Lower leg skin (tissue), 3 donors: ENCODE measurements around the gene ITM2C.

ENCODE experiments used
- CTCF ChIP-seq, 3 donors: fragments of 450-650 bp; IDR thresholded peaks; one replicate each; pipeline ENCODE4 v1.5.1; 2016; ENCODE audit warnings: antibody characterized with exemption in 3 of 3, mild to moderate bottlenecking in 3 of 3, moderate library complexity in 2 of 3
- POLR2A ChIP-seq, 2 donors: fragments of 450-650 bp; IDR thresholded peaks; one replicate each; pipeline ENCODE4 v1.6.1; 2016 to 2017; ENCODE audit warnings: antibody characterized with exemption in 2 of 2, mild to moderate bottlenecking in 1 of 2, moderate library complexity in 1 of 2

DNA sequence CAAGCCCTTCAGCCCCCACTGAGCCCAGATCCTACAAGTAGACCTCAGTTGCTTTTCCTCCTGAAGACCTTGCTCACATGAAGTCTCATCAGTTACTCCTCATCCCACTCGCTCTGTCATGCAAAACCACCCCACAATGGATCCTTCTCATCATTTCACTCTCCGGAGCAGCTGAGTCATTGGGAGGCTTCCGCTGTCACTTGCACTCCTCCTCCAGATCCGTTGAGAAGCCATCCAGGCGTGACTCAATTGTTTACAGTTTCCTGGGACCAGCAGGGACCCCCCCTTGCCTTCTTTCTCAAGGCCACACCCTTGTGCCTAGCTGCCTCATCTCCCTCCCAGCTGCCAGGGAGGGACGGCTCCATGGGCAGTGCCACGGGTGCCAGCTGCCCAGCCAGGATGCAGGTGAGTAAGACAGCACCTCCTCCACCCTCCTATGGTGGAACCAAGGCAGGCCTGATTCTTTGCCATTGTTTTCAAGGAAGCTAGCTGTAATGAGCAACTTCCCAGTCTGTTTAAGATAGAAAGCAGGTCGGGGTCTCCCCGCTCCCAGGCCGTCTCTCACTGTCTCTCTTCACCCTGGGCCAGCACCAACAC is 44.0 kb downstream of the ITM2C start:
- TF ChIP-seq POLR2A (IDR thresholded peaks at IDR 0.05) (no peak), CTCF (IDR thresholded peaks at IDR 0.05) (no peak)
